Endodermal cell (in vitro differentiated cells): ENCODE measurements around the gene SLC28A1. TPM values are rescaled to one million over a fixed set of nuclear protein-coding genes. Genes with fewer than 3 reads are reported as not detected.

Experiments
- DNase-seq: peaks from one replicate; pipeline ENCODE4 v3.0.0-alpha.2; 2017
- H3K27ac ChIP-seq: 2 replicates; pipeline ENCODE4 v1.5.1; 2013; ENCODE audit warnings: mild to moderate bottlenecking, low read depth, low read length, moderate library complexity
- H3K27me3 ChIP-seq: 2 replicates; pipeline ENCODE4 v1.6.1; 2013; ENCODE audit warnings: mild to moderate bottlenecking, low read length, moderate library complexity; ENCODE audit not compliant: insufficient read depth, control insufficient read depth, poor library complexity, severe bottlenecking
- H3K36me3 ChIP-seq: 2 replicates; pipeline ENCODE4 v1.7.0; 2013; ENCODE audit warnings: mild to moderate bottlenecking, low read length, moderate library complexity; ENCODE audit not compliant: control insufficient read depth, insufficient read depth
- H3K4me1 ChIP-seq: one replicate; pipeline ENCODE4 v1.7.0; 2013; ENCODE audit warnings: low read length; ENCODE audit not compliant: control insufficient read depth, insufficient read depth
- H3K4me3 ChIP-seq: 2 replicates; pipeline ENCODE4 v1.5.1; 2013; ENCODE audit warnings: mild to moderate bottlenecking, low read length, moderate library complexity
- H3K9ac ChIP-seq: 2 replicates; pipeline ENCODE4 v1.6.1; 2013; ENCODE audit warnings: mild to moderate bottlenecking, low read length, moderate library complexity; ENCODE audit not compliant: poor library complexity, severe bottlenecking; ENCODE audit errors: extremely low read depth
- H3K9me3 ChIP-seq: 2 replicates; pipeline ENCODE4 v1.6.1; 2013; ENCODE audit warnings: mild to moderate bottlenecking, low read length, moderate library complexity; ENCODE audit not compliant: control insufficient read depth
- H3K27ac Mint-ChIP-seq: 2 replicates; pipeline ENCODE4 v1.8.0; 2020; ENCODE audit warnings: mixed read lengths
- H3K27me3 Mint-ChIP-seq: 2 replicates; pipeline ENCODE4 v1.8.0; 2021; ENCODE audit warnings: mild to moderate bottlenecking, mixed read lengths; ENCODE audit not compliant: insufficient read depth
- H3K36me3 Mint-ChIP-seq: 2 replicates; pipeline ENCODE4 v1.8.0; 2020; ENCODE audit warnings: low read depth, mixed read lengths
- H3K4me1 Mint-ChIP-seq: 2 replicates; pipeline ENCODE4 v1.8.0; 2020; ENCODE audit warnings: mixed read lengths
- H3K4me3 Mint-ChIP-seq: 2 replicates; pipeline ENCODE4 v1.8.0; 2020; ENCODE audit warnings: mild to moderate bottlenecking, moderate library complexity, mixed read lengths
- H3K9me3 Mint-ChIP-seq: 2 replicates; pipeline ENCODE4 v1.8.0; 2020; ENCODE audit warnings: mild to moderate bottlenecking, mixed read lengths
- WGBS, 2 experiments: methylation state at CpG; one replicate each; pipeline versions ENCODE4 v1.1.5 to v1.1.7; 2013; ENCODE audit warnings: missing lambda C conversion rate in 2 of 2, mixed read lengths in 1 of 2; ENCODE audit not compliant: insufficient coverage in 1 of 2, insufficient read length in 1 of 2; 5-methylcytosine and 5-hydroxymethylcytosine counted together
- total RNA-seq, 2 donors: library from RNA; stranded (reverse); fragmentation: NEBNext Ultra II Directional in 1 of 2; extraction: Animal tissue kit (Norgen Biotek cat#: 25700) in 1 of 2; gene quantifications; 2 replicates in 1 of 2; 3 replicates in 1 of 2; pipeline ENCODE4 v1.2.1, GENCODE V29; 2021
- TF ChIP-seq, protein P1 (sequence below): fragments of 200-600 bp; sonication (generic); conservative IDR thresholded peaks from 2 replicates; pipeline ENCODE4 v1.5.0; 2021; ENCODE audit warnings: antibody characterized with exemption, mild to moderate bottlenecking

SLC28A1 gene
- total RNA-seq, 2 donors from 2014 or later: not detected

DNA sequence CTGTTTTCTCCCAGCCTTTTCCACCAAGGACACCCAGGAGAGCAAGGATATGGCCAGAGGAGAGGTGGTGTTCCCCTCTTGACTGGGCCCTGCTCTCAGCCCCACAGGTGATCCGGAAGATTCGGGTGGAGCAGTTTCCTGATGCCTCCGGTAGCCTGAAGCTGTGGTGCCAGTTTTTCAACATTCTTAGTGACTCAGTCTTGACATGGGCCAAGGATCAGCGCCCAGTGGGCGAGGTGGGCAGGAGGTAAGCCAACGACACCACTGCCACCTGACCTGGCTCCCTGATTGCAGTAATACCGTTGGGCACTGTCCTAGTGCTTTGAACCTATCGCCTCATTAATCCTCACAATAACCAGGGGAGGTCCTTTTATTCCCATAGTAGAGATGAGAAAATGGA is 25.3 kb upstream of the SLC28A1 start:
- 95 to 96% methylated on average over 6 to 8 of the region's 8 CpGs for WGBS, 2 experiments
- Histone ChIP-seq H3K4me1 (no peaks in the 10 kb centered on the region), H3K36me3 (peaks cover 100% of the 10 kb centered on the region), H3K4me3 (no peak overlapping the region), H3K9me3 (no peaks in the 10 kb centered on the region), H3K27me3 (no peaks in the 10 kb centered on the region), H3K27ac (no peak overlapping the region), H3K9ac (no peak overlapping the region)
- TF ChIP-seq, protein P1, sequence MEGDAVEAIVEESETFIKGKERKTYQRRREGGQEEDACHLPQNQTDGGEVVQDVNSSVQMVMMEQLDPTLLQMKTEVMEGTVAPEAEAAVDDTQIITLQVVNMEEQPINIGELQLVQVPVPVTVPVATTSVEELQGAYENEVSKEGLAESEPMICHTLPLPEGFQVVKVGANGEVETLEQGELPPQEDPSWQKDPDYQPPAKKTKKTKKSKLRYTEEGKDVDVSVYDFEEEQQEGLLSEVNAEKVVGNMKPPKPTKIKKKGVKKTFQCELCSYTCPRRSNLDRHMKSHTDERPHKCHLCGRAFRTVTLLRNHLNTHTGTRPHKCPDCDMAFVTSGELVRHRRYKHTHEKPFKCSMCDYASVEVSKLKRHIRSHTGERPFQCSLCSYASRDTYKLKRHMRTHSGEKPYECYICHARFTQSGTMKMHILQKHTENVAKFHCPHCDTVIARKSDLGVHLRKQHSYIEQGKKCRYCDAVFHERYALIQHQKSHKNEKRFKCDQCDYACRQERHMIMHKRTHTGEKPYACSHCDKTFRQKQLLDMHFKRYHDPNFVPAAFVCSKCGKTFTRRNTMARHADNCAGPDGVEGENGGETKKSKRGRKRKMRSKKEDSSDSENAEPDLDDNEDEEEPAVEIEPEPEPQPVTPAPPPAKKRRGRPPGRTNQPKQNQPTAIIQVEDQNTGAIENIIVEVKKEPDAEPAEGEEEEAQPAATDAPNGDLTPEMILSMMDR: no peak
- H3K9me3 Mint-ChIP-seq: no peaks in the 10 kb centered on the region
- H3K27ac Mint-ChIP-seq: no peak overlapping the region
- H3K27me3 Mint-ChIP-seq: no peaks in the 10 kb centered on the region
- DNase-seq: no peak
- peaks cover 70% of the 10 kb centered on the region for H3K36me3 Mint-ChIP-seq
- H3K4me3 Mint-ChIP-seq: no peak overlapping the region
- peaks cover 8% of the 10 kb centered on the region for H3K4me1 Mint-ChIP-seq

DNA sequence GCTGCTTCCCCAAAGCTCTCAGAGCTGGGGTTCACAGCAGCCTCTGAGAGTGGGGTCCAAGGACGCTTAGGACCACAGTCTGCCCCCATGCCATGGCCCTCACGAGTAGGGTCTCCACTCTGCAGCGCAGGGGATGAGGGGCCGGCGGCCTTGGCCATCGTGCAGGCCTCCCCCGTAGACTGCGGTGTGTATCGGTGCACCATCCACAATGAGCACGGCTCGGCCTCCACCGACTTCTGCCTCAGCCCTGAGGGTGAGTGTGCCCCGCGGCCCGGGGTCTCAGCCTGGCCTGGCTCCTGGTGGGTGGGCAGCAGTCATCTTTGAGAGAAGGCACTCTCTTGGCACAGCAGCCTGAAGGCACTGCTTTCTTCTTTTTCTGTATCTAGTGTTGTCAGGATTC is 24.8 kb upstream of the SLC28A1 start:
- no peak overlapping the region for H3K9ac ChIP-seq
- H3K27me3 ChIP-seq: no peaks in the 10 kb centered on the region
- WGBS, 2 experiments: 94 to 97% methylated on average over 13 to 15 of the region's 15 CpGs
- H3K27ac ChIP-seq: no peak overlapping the region
- no peak overlapping the region for H3K4me3 ChIP-seq
- no peaks in the 10 kb centered on the region for H3K9me3 Mint-ChIP-seq
- H3K9me3 ChIP-seq: no peaks in the 10 kb centered on the region
- peaks cover 100% of the 10 kb centered on the region for H3K36me3 ChIP-seq
- no peaks in the 10 kb centered on the region for H3K27me3 Mint-ChIP-seq
- DNase-seq: no peak
- H3K4me1 Mint-ChIP-seq: peaks cover 6% of the 10 kb centered on the region
- TF ChIP-seq, protein P1: no peak
- H3K27ac Mint-ChIP-seq: no peak overlapping the region
- H3K4me3 Mint-ChIP-seq: no peak overlapping the region
- no peaks in the 10 kb centered on the region for H3K4me1 ChIP-seq
- H3K36me3 Mint-ChIP-seq: peaks cover 72% of the 10 kb centered on the region

DNA sequence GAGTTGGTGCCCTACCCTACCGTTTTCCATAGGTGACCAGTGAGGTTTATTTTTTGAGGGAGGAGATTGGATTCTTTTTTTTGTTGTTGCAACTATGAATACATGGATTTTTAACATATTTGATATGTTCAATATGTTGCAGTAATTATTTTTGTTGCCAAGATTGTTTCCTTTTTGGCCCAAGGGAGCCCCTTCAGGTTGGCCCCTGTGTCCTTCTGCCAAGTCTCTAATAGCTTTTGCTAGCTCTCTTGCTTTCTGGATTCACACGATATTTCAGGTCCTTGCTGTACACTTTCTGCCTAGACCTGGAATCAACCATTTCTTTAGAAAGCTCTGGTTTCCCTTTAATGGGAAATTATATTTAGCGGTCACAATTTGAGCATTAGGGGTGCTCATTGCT is 22.7 kb upstream of the SLC28A1 start:
- no peaks in the 10 kb centered on the region for H3K4me1 ChIP-seq

More for the DNA sequence above, 22.7 kb upstream of the SLC28A1 start:
- 87 to 97% methylated on average over 2 to 3 of the region's 3 CpGs for WGBS, 2 experiments
- no peaks in the 10 kb centered on the region for H3K4me1 Mint-ChIP-seq
- peaks cover 67% of the 10 kb centered on the region for H3K36me3 Mint-ChIP-seq
- TF ChIP-seq, protein P1: no peak
- H3K27ac Mint-ChIP-seq: no peak overlapping the region
- Histone ChIP-seq H3K27me3 (no peaks in the 10 kb centered on the region), H3K27ac (no peak overlapping the region), H3K9ac (no peak overlapping the region), H3K36me3 (peaks cover 96% of the 10 kb centered on the region), H3K9me3 (no peaks in the 10 kb centered on the region), H3K4me3 (no peak overlapping the region)
- no peak for DNase-seq
- no peaks in the 10 kb centered on the region for H3K27me3 Mint-ChIP-seq
- no peaks in the 10 kb centered on the region for H3K9me3 Mint-ChIP-seq
- no peak overlapping the region for H3K4me3 Mint-ChIP-seq
